Activated naive CD8-positive, alpha-beta T cell treated with anti-CD3 and anti-CD28 coated beads, Interleukin-2, amount 50 U/mL, for 16 hours (primary cell): ENCODE data around the gene SCARF1.

Experiments
- DNase-seq: peaks from one replicate; pipeline ENCODE4 v3.0.0-alpha.2; 2020; ENCODE audit warnings: low read depth, low spot score

SCARF1 gene

GRCh38 chr17:1648173-1648962 lies 2.8 kb upstream of the SCARF1 start:
- no peak for DNase-seq

- no peak for DNase-seq
Observed at GRCh38 chr17:1647802-1648171, 2.3 kb upstream of the SCARF1 start.

- no peak for DNase-seq
Observed at GRCh38 chr17:1646199-1646875, 805 bp upstream of the SCARF1 start.

GRCh38 chr17:1644493-1645206 lies 882 bp downstream of the SCARF1 start:
- DNase-seq, result no peak

GRCh38 chr17:1643999-1644492 lies 1.5 kb downstream of the SCARF1 start:
- no peak for DNase-seq

GRCh38 chr17:1643293-1643998 lies 2.1 kb downstream of the SCARF1 start:
- no peak for DNase-seq

- DNase-seq, result no peak
Observed at GRCh38 chr17:1641065-1641403, 4.5 kb downstream of the SCARF1 start.

GRCh38 chr17:1640329-1641064 lies 5.0 kb downstream of the SCARF1 start:
- DNase-seq, result no peak

GRCh38 chr17:1639549-1640180 lies 5.9 kb downstream of the SCARF1 start:
- DNase-seq, result no peak

GRCh38 chr17:1638624-1639300 lies 6.8 kb downstream of the SCARF1 start:
- DNase-seq, result no peak

- no peak for DNase-seq
Observed at GRCh38 chr17:1638171-1638590, 7.4 kb downstream of the SCARF1 start.

GRCh38 chr17:1636732-1637285 lies 8.7 kb downstream of the SCARF1 start:
- no peak for DNase-seq

- no peak for DNase-seq
Observed at GRCh38 chr17:1635675-1636465, 9.7 kb downstream of the SCARF1 start.

GRCh38 chr17:1634841-1635650 lies 10.5 kb downstream of the SCARF1 start:
- no peak for DNase-seq

- DNase-seq, result no peak
Observed at GRCh38 chr17:1630662-1631061, 14.9 kb downstream of the SCARF1 start.

- DNase-seq, result peak; percentile 43
Observed at GRCh38 chr17:1629504-1630310, 15.8 kb downstream of the SCARF1 start.

- peak; percentile 86 for DNase-seq
Observed at GRCh38 chr17:1628856-1629503, 16.6 kb downstream of the SCARF1 start.
